Astrocyte (in vitro differentiated cells and primary cell): Measurements from ENCODE around the gene CXCR4. TPM values are rescaled to one million over a fixed set of nuclear protein-coding genes. Genes with fewer than 3 reads are reported as not detected.

Experiments used
- DNase-seq: peaks from one replicate; pipeline ENCODE4 v3.0.0-alpha.2; 2010; ENCODE audit warnings: low read depth
- FAIRE-seq: peaks from 2 replicates; lab custom pipeline; 2011; peaks lifted over from hg19 to GRCh38; lab: Jason Lieb, UNC
- H2AFZ ChIP-seq: 2 replicates; pipeline ENCODE4 v1.6.0; 2012; ENCODE audit warnings: low read depth, low read length, inconsistent platforms
- H3K27ac ChIP-seq: 2 replicates; pipeline ENCODE4 v1.5.1; 2011; ENCODE audit warnings: low read depth, low read length, inconsistent platforms
- H3K27me3 ChIP-seq: 2 replicates; pipeline ENCODE4 v1.6.0; 2011; ENCODE audit warnings: low read length, inconsistent platforms; ENCODE audit not compliant: insufficient read depth
- H3K36me3 ChIP-seq: 2 replicates; pipeline ENCODE4 v1.5.1; 2011; ENCODE audit warnings: low read length, inconsistent platforms; ENCODE audit not compliant: insufficient read depth
- H3K4me1 ChIP-seq: 2 replicates; pipeline ENCODE4 v1.5.1; 2011; ENCODE audit warnings: low read length, inconsistent platforms; ENCODE audit not compliant: insufficient read depth
- H3K4me2 ChIP-seq: 2 replicates; pipeline ENCODE4 v1.6.0; 2012; ENCODE audit warnings: low read length, inconsistent platforms
- H3K4me3 ChIP-seq: 2 replicates; pipeline ENCODE4 v1.5.1; 2011; ENCODE audit warnings: low read depth, mild to moderate bottlenecking, low read length, inconsistent platforms; ENCODE audit not compliant: insufficient read depth
- H3K79me2 ChIP-seq: 2 replicates; pipeline ENCODE4 v1.6.0; 2012; ENCODE audit warnings: mild to moderate bottlenecking, low read length, inconsistent platforms; ENCODE audit not compliant: insufficient read depth
- H3K9ac ChIP-seq: 2 replicates; pipeline ENCODE4 v1.6.0; 2012; ENCODE audit warnings: mild to moderate bottlenecking, low read length, inconsistent platforms
- H3K9me3 ChIP-seq: 2 replicates; pipeline ENCODE4 v1.5.1; 2012; ENCODE audit warnings: low read depth, mild to moderate bottlenecking, low read length, inconsistent platforms; ENCODE audit not compliant: insufficient read depth
- H4K20me1 ChIP-seq: 2 replicates; pipeline ENCODE4 v1.6.0; 2012; ENCODE audit warnings: low read length, inconsistent platforms; ENCODE audit not compliant: insufficient read depth
- H3K27ac Mint-ChIP-seq: one replicate; pipeline ENCODE4 v1.8.0; 2021; ENCODE audit warnings: mild to moderate bottlenecking, mixed read lengths; ENCODE audit not compliant: unreplicated experiment
- H3K27me3 Mint-ChIP-seq: one replicate; pipeline ENCODE4 v1.8.0; 2021; ENCODE audit warnings: low read depth, mixed read lengths; ENCODE audit not compliant: unreplicated experiment
- H3K36me3 Mint-ChIP-seq: one replicate; pipeline ENCODE4 v1.8.0; 2021; ENCODE audit warnings: low read depth, mixed read lengths; ENCODE audit not compliant: unreplicated experiment
- H3K4me1 Mint-ChIP-seq: one replicate; pipeline ENCODE4 v1.8.0; 2021; ENCODE audit warnings: low read depth, mixed read lengths; ENCODE audit not compliant: unreplicated experiment
- H3K4me3 Mint-ChIP-seq: one replicate; pipeline ENCODE4 v1.8.0; 2021; ENCODE audit warnings: mild to moderate bottlenecking, moderate library complexity, mixed read lengths; ENCODE audit not compliant: unreplicated experiment
- H3K9me3 Mint-ChIP-seq: one replicate; pipeline ENCODE4 v1.8.0; 2021; ENCODE audit warnings: mild to moderate bottlenecking, mixed read lengths; ENCODE audit not compliant: unreplicated experiment
- EZH2 ChIP-seq: IDR thresholded peaks from 2 replicates; pipeline ENCODE4 v1.6.1; 2012; ENCODE audit warnings: mild to moderate bottlenecking, low read length, inconsistent platforms; ENCODE audit not compliant: insufficient read depth
- total RNA-seq: library from RNA; stranded (reverse); gene quantifications from 2 replicates; pipeline ENCODE4 v1.2.1, GENCODE V29; 2021
- TF ChIP-seq, protein P1 (sequence below): IDR thresholded peaks from 2 replicates; pipeline ENCODE4 v1.5.1; 2011; ENCODE audit warnings: low read depth, mild to moderate bottlenecking, inconsistent platforms, low read length, moderate library complexity; ENCODE audit not compliant: insufficient read depth

CXCR4 gene
- total RNA-seq, 1 donor from 2014 or later = 4.1 TPM

DNA sequence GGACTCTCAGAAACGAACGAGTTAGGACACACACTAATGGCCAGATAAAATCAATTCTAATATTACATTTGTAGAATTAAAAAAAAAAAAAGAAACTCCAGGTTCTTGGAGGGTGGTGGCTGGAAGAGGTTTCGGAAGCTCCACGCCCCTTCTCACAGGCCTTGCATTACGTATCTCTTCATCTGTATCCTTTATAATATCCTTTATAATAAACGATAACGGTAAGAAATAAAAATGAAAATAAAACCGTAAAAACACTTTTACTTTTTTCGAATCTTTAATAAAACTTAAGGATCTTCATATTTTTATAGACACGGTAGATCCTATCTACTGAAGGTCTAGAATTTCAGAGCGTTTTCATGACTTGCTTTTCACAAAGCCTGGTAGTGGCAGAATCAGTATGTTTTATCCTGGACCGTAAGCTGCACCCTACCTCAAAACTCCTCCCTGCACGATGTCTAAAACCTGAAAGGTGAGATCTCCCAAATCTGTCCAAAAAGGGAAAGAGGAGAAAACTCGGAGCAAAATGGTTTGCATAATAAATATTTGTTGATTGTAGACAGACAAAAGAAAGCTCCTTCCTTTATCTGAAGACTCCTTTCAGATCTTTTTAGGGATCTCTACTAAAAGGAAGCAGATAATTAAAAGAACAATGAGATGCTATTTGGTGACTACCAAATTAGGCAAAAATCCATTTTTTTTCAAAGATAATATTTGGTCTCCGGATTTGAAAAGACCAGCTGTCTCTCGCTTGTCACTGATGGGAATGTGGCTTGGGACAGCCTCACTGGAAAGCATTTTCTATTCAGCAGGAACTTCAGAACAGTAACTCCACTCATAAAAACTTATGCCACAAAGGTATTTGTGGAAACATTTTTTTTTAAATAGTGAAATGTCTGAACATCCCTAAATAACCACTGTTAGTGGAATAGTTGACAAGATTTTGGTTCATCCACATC lies 2.0 kb upstream of the CXCR4 start:
- H3K4me1 ChIP-seq = peaks cover 19% of the 10 kb centered on the region
- H3K9ac ChIP-seq = no peak overlapping the region
- no peaks in the 10 kb centered on the region for H3K9me3 Mint-ChIP-seq
- H3K27ac ChIP-seq = no peak overlapping the region
- H4K20me1 ChIP-seq = no peaks in the 10 kb centered on the region
- no peaks in the 10 kb centered on the region for H3K36me3 Mint-ChIP-seq
- H3K79me2 ChIP-seq = no peaks in the 10 kb centered on the region
- no peak overlapping the region for H3K4me3 ChIP-seq
- no peak for FAIRE-seq
- H3K27ac Mint-ChIP-seq = no peak overlapping the region
- no peaks in the 10 kb centered on the region for H3K4me1 Mint-ChIP-seq
- H3K9me3 ChIP-seq = peaks cover 1% of the 10 kb centered on the region
- peak overlapping the region; percentile 80 for H3K4me3 Mint-ChIP-seq
- peaks cover 16% of the 10 kb centered on the region for H3K27me3 Mint-ChIP-seq
- peak overlapping the region; percentile 7 for H2AFZ ChIP-seq
- H3K36me3 ChIP-seq = no peaks in the 10 kb centered on the region
- no peak for TF ChIP-seq EZH2
- TF ChIP-seq, protein P1, sequence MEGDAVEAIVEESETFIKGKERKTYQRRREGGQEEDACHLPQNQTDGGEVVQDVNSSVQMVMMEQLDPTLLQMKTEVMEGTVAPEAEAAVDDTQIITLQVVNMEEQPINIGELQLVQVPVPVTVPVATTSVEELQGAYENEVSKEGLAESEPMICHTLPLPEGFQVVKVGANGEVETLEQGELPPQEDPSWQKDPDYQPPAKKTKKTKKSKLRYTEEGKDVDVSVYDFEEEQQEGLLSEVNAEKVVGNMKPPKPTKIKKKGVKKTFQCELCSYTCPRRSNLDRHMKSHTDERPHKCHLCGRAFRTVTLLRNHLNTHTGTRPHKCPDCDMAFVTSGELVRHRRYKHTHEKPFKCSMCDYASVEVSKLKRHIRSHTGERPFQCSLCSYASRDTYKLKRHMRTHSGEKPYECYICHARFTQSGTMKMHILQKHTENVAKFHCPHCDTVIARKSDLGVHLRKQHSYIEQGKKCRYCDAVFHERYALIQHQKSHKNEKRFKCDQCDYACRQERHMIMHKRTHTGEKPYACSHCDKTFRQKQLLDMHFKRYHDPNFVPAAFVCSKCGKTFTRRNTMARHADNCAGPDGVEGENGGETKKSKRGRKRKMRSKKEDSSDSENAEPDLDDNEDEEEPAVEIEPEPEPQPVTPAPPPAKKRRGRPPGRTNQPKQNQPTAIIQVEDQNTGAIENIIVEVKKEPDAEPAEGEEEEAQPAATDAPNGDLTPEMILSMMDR = no peak
- no peak for DNase-seq
- peak overlapping the region; percentile 90 for H3K4me2 ChIP-seq
- peaks cover 63% of the 10 kb centered on the region for H3K27me3 ChIP-seq

- peak overlapping the region; percentile 47 for H2AFZ ChIP-seq
Measured at GRCh38 chr2:136118819-136119716, 1.1 kb upstream of the CXCR4 start.

More at GRCh38 chr2:136118819-136119716, 1.1 kb upstream of the CXCR4 start:
- Histone ChIP-seq H3K9ac (no peak overlapping the region), H3K27ac (no peak overlapping the region), H3K4me3 (peak overlapping the region; percentile 46), H3K27me3 (peaks cover 64% of the 10 kb centered on the region), H3K36me3 (no peaks in the 10 kb centered on the region), H3K4me1 (peaks cover 19% of the 10 kb centered on the region), H4K20me1 (no peaks in the 10 kb centered on the region), H3K4me2 (peak overlapping the region; percentile 90), H3K9me3 (peaks cover 2% of the 10 kb centered on the region), H3K79me2 (no peaks in the 10 kb centered on the region)
- Mint-ChIP-seq H3K4me3 (peak overlapping the region; percentile 80), H3K27me3 (peaks cover 16% of the 10 kb centered on the region), H3K9me3 (no peaks in the 10 kb centered on the region), H3K27ac (peak overlapping the region; percentile 7), H3K4me1 (no peaks in the 10 kb centered on the region), H3K36me3 (no peaks in the 10 kb centered on the region)
- no peak for FAIRE-seq
- DNase-seq = no peak
- TF ChIP-seq, protein P1 = no peak
- TF ChIP-seq EZH2 = no peak
